GM12864 (cell line): ENCODE results near the gene AIG1.

Source experiments
- DNase-seq: peaks from one replicate; pipeline ENCODE4 v3.0.0-alpha.2; 2011; ENCODE audit warnings: low read depth
- H3K4me3 ChIP-seq: 2 replicates; pipeline ENCODE4 v1.5.1; 2011; ENCODE audit warnings: mild to moderate bottlenecking, low read depth, low read length, control low read depth
- CTCF ChIP-seq: IDR thresholded peaks from 2 replicates; pipeline ENCODE4 v1.5.1; 2011; ENCODE audit warnings: low read depth, mild to moderate bottlenecking, moderate library complexity, low read length, control low read depth, inconsistent platforms; ENCODE audit errors: missing control alignments

The AIG1 gene

GRCh38 chr6:143264379-143264778, 203.7 kb downstream of the AIG1 start:
- DNase-seq, result no peak
- no peak for TF ChIP-seq CTCF
- H3K4me3 ChIP-seq, result no peak overlapping the region

- TF ChIP-seq CTCF, result no peak
- DNase-seq, result no peak
- H3K4me3 ChIP-seq, result no peak overlapping the region
Measured at GRCh38 chr6:143264986-143265764, 204.5 kb downstream of the AIG1 start.

- TF ChIP-seq CTCF, result no peak
- no peak for DNase-seq
- H3K4me3 ChIP-seq, result no peak overlapping the region
Measured at GRCh38 chr6:143267760-143268159, 207.1 kb downstream of the AIG1 start.

- no peak overlapping the region for H3K4me3 ChIP-seq
- no peak for TF ChIP-seq CTCF
- no peak for DNase-seq
Measured at GRCh38 chr6:143268439-143268838, 207.8 kb downstream of the AIG1 start.

GRCh38 chr6:143270026-143270425, 209.3 kb downstream of the AIG1 start:
- TF ChIP-seq CTCF, result no peak
- no peak overlapping the region for H3K4me3 ChIP-seq
- no peak for DNase-seq

GRCh38 chr6:143271024-143271423, 210.3 kb downstream of the AIG1 start:
- TF ChIP-seq CTCF, result no peak
- no peak overlapping the region for H3K4me3 ChIP-seq
- no peak for DNase-seq

- TF ChIP-seq CTCF, result no peak
- peak; percentile 40 for DNase-seq
- H3K4me3 ChIP-seq, result no peak overlapping the region
Measured at GRCh38 chr6:143276436-143276835, 215.7 kb downstream of the AIG1 start.
